Mesothelial cell of epicardium (in vitro differentiated cells): ENCODE data around the gene PPIF. TPM values are rescaled to one million over a fixed set of nuclear protein-coding genes. Genes with fewer than 3 reads are reported as not detected.
A peak's percentile ranks its signal among the peaks of the same experiment; 100 is the strongest.

Experiments
- DNase-seq, 2 experiments: peaks; one replicate each; pipeline ENCODE4 v3.0.0; 2021; ENCODE audit warnings: low spot score in 2 of 2; ENCODE audit not compliant: unreplicated experiment in 2 of 2
- H3K27ac Mint-ChIP-seq: 2 replicates; pipeline ENCODE4 v1.8.0; 2021; ENCODE audit warnings: mixed read lengths
- H3K27me3 Mint-ChIP-seq: 2 replicates; pipeline ENCODE4 v1.8.0; 2021; ENCODE audit warnings: low read depth, mixed read lengths
- H3K36me3 Mint-ChIP-seq: 2 replicates; pipeline ENCODE4 v1.8.0; 2021; ENCODE audit warnings: mixed read lengths
- H3K4me1 Mint-ChIP-seq: 2 replicates; pipeline ENCODE4 v1.8.0; 2021; ENCODE audit warnings: mixed read lengths
- H3K4me3 Mint-ChIP-seq: 2 replicates; pipeline ENCODE4 v1.8.0; 2021; ENCODE audit warnings: mild to moderate bottlenecking, moderate library complexity, mixed read lengths
- H3K9me3 Mint-ChIP-seq: 2 replicates; pipeline ENCODE4 v1.8.0; 2021; ENCODE audit warnings: mixed read lengths
- CTCF ChIP-seq: fragments of 200-600 bp; sonication (generic); IDR thresholded peaks from one replicate; pipeline ENCODE4 v1.5.0; 2021; ENCODE audit warnings: antibody characterized with exemption; ENCODE audit not compliant: unreplicated experiment
- total RNA-seq: library from RNA; stranded (reverse); gene quantifications from 3 replicates; pipeline ENCODE4 v1.2.1, GENCODE V29; 2021

Gene PPIF
- total RNA-seq, 1 donor from 2014 or later = 35.1 TPM

GRCh38 chr10:79390057-79390456 is 42.8 kb downstream of the PPIF start:
- no peaks in the 10 kb centered on the region for H3K9me3 Mint-ChIP-seq
- no peaks in the 10 kb centered on the region for H3K27me3 Mint-ChIP-seq
- no peak for DNase-seq
- no peak overlapping the region for H3K4me3 Mint-ChIP-seq
- H3K27ac Mint-ChIP-seq = no peak overlapping the region
- H3K36me3 Mint-ChIP-seq = no peaks in the 10 kb centered on the region
- H3K4me1 Mint-ChIP-seq = no peaks in the 10 kb centered on the region
- no peak for TF ChIP-seq CTCF

GRCh38 chr10:79390551-79391229 is 43.4 kb downstream of the PPIF start:
- no peak for TF ChIP-seq CTCF
- H3K27me3 Mint-ChIP-seq = no peaks in the 10 kb centered on the region
- no peak overlapping the region for H3K27ac Mint-ChIP-seq
- peak; percentile 16 to 33 for DNase-seq
- H3K4me3 Mint-ChIP-seq = no peak overlapping the region
- H3K4me1 Mint-ChIP-seq = no peaks in the 10 kb centered on the region
- H3K36me3 Mint-ChIP-seq = peaks cover 2% of the 10 kb centered on the region
- H3K9me3 Mint-ChIP-seq = peaks cover under 1% of the 10 kb centered on the region

GRCh38 chr10:79391231-79392019 is 44.2 kb downstream of the PPIF start:
- H3K36me3 Mint-ChIP-seq = peaks cover 6% of the 10 kb centered on the region
- H3K9me3 Mint-ChIP-seq = peaks cover 4% of the 10 kb centered on the region
- no peak overlapping the region for H3K27ac Mint-ChIP-seq
- H3K4me1 Mint-ChIP-seq = no peaks in the 10 kb centered on the region
- no peak overlapping the region for H3K4me3 Mint-ChIP-seq
- DNase-seq = peak in 1 of 2 experiments; percentile 10
- no peaks in the 10 kb centered on the region for H3K27me3 Mint-ChIP-seq
- TF ChIP-seq CTCF = no peak

- peaks cover 6% of the 10 kb centered on the region for H3K36me3 Mint-ChIP-seq
- no peaks in the 10 kb centered on the region for H3K27me3 Mint-ChIP-seq
- no peak for TF ChIP-seq CTCF
- no peak overlapping the region for H3K27ac Mint-ChIP-seq
- no peak overlapping the region for H3K4me3 Mint-ChIP-seq
- peaks cover 4% of the 10 kb centered on the region for H3K9me3 Mint-ChIP-seq
- peaks cover 2% of the 10 kb centered on the region for H3K4me1 Mint-ChIP-seq
- DNase-seq = peak in 1 of 2 experiments; percentile 12
Observed at GRCh38 chr10:79392020-79392398, 44.7 kb downstream of the PPIF start.

GRCh38 chr10:79392506-79393176 is 45.4 kb downstream of the PPIF start:
- H3K27ac Mint-ChIP-seq = no peak overlapping the region
- peaks cover 7% of the 10 kb centered on the region for H3K4me1 Mint-ChIP-seq
- no peak for TF ChIP-seq CTCF
- peaks cover 4% of the 10 kb centered on the region for H3K9me3 Mint-ChIP-seq
- peaks cover 6% of the 10 kb centered on the region for H3K36me3 Mint-ChIP-seq
- H3K27me3 Mint-ChIP-seq = no peaks in the 10 kb centered on the region
- H3K4me3 Mint-ChIP-seq = no peak overlapping the region
- DNase-seq = no peak
